Astrocyte (in vitro differentiated cells and primary cell): ENCODE measurements around the gene C2orf68. TPM values are rescaled to one million over a fixed set of nuclear protein-coding genes. Genes with fewer than 3 reads are reported as not detected.
"Not testable (repeated sequence)": the region's sequence is repeated elsewhere in the genome, so short reads cannot be mapped to it uniquely, and the experiment has no call there.

Experiments
- DNase-seq: peaks from one replicate; pipeline ENCODE4 v3.0.0-alpha.2; 2010; ENCODE audit warnings: low read depth
- FAIRE-seq: peaks from 2 replicates; lab custom pipeline; 2011; peaks lifted over from hg19 to GRCh38; lab: Jason Lieb, UNC
- H2AFZ ChIP-seq: 2 replicates; pipeline ENCODE4 v1.6.0; 2012; ENCODE audit warnings: low read depth, low read length, inconsistent platforms
- H3K27ac ChIP-seq: 2 replicates; pipeline ENCODE4 v1.5.1; 2011; ENCODE audit warnings: low read depth, low read length, inconsistent platforms
- H3K27me3 ChIP-seq: 2 replicates; pipeline ENCODE4 v1.6.0; 2011; ENCODE audit warnings: low read length, inconsistent platforms; ENCODE audit not compliant: insufficient read depth
- H3K36me3 ChIP-seq: 2 replicates; pipeline ENCODE4 v1.5.1; 2011; ENCODE audit warnings: low read length, inconsistent platforms; ENCODE audit not compliant: insufficient read depth
- H3K4me1 ChIP-seq: 2 replicates; pipeline ENCODE4 v1.5.1; 2011; ENCODE audit warnings: low read length, inconsistent platforms; ENCODE audit not compliant: insufficient read depth
- H3K4me2 ChIP-seq: 2 replicates; pipeline ENCODE4 v1.6.0; 2012; ENCODE audit warnings: low read length, inconsistent platforms
- H3K4me3 ChIP-seq: 2 replicates; pipeline ENCODE4 v1.5.1; 2011; ENCODE audit warnings: low read depth, mild to moderate bottlenecking, low read length, inconsistent platforms; ENCODE audit not compliant: insufficient read depth
- H3K79me2 ChIP-seq: 2 replicates; pipeline ENCODE4 v1.6.0; 2012; ENCODE audit warnings: mild to moderate bottlenecking, low read length, inconsistent platforms; ENCODE audit not compliant: insufficient read depth
- H3K9ac ChIP-seq: 2 replicates; pipeline ENCODE4 v1.6.0; 2012; ENCODE audit warnings: mild to moderate bottlenecking, low read length, inconsistent platforms
- H3K9me3 ChIP-seq: 2 replicates; pipeline ENCODE4 v1.5.1; 2012; ENCODE audit warnings: low read depth, mild to moderate bottlenecking, low read length, inconsistent platforms; ENCODE audit not compliant: insufficient read depth
- H4K20me1 ChIP-seq: 2 replicates; pipeline ENCODE4 v1.6.0; 2012; ENCODE audit warnings: low read length, inconsistent platforms; ENCODE audit not compliant: insufficient read depth
- H3K27ac Mint-ChIP-seq: one replicate; pipeline ENCODE4 v1.8.0; 2021; ENCODE audit warnings: mild to moderate bottlenecking, mixed read lengths; ENCODE audit not compliant: unreplicated experiment
- H3K27me3 Mint-ChIP-seq: one replicate; pipeline ENCODE4 v1.8.0; 2021; ENCODE audit warnings: low read depth, mixed read lengths; ENCODE audit not compliant: unreplicated experiment
- H3K36me3 Mint-ChIP-seq: one replicate; pipeline ENCODE4 v1.8.0; 2021; ENCODE audit warnings: low read depth, mixed read lengths; ENCODE audit not compliant: unreplicated experiment
- H3K4me1 Mint-ChIP-seq: one replicate; pipeline ENCODE4 v1.8.0; 2021; ENCODE audit warnings: low read depth, mixed read lengths; ENCODE audit not compliant: unreplicated experiment
- H3K4me3 Mint-ChIP-seq: one replicate; pipeline ENCODE4 v1.8.0; 2021; ENCODE audit warnings: mild to moderate bottlenecking, moderate library complexity, mixed read lengths; ENCODE audit not compliant: unreplicated experiment
- H3K9me3 Mint-ChIP-seq: one replicate; pipeline ENCODE4 v1.8.0; 2021; ENCODE audit warnings: mild to moderate bottlenecking, mixed read lengths; ENCODE audit not compliant: unreplicated experiment
- EZH2 ChIP-seq: IDR thresholded peaks from 2 replicates; pipeline ENCODE4 v1.6.1; 2012; ENCODE audit warnings: mild to moderate bottlenecking, low read length, inconsistent platforms; ENCODE audit not compliant: insufficient read depth
- total RNA-seq: library from RNA; stranded (reverse); gene quantifications from 2 replicates; pipeline ENCODE4 v1.2.1, GENCODE V29; 2021
- TF ChIP-seq, protein P1 (sequence below): IDR thresholded peaks from 2 replicates; pipeline ENCODE4 v1.5.1; 2011; ENCODE audit warnings: low read depth, mild to moderate bottlenecking, inconsistent platforms, low read length, moderate library complexity; ENCODE audit not compliant: insufficient read depth

C2orf68 gene
- total RNA-seq, 1 donor from 2014 or later: 17.8 TPM

DNA sequence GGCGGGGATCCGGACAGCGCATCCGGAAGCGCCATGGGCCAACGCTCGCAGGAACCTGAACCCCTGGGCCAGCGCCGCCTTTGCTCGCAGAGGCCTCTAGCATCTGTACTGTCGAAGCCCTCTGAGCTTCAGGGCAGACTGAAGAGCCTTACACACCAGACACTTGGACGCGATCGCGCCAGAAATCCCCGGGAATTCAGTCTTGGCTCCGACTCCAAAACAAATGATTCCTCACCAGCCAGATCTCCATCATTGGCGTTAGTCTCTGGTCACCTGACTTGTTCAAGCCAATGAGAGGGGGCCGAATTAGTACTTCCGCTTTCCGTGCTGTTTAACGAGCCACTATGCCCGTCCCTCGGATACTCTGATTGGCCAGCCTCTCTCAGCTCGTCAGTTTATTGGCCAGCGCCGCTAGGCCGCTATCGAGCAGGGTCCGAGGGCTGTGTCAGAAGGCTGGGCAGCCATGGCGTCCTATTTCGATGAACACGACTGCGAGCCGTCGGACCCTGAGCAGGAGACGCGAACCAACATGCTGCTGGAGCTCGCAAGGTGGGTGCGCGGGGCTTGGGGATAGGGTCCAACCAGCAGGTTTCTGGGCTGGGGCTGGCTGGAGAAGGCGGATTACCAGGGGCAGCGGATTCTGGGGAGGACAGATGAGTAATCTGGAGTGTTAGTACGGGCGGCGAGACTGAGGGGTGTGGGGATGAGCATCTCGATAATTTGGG is 16.4 kb downstream of the C2orf68 start, which contains the start of gene RNF181:
TSS of gene RNF181 (plus strand) at position 445 of the 725 bp plus-strand sequence. CDS start at position 464, 19 bp downstream.
- Histone ChIP-seq H3K4me1 (peaks cover 29% of the 10 kb centered on the region), H3K27me3 (no peaks in the 10 kb centered on the region), H3K36me3 (peaks cover 8% of the 10 kb centered on the region), H3K4me3 (peak within 1 kb of the TSS; percentile 93), H3K4me2 (peak within 1 kb of the TSS; percentile 88), H2AFZ (peak within 1 kb of the TSS; percentile 78), H3K27ac (peak within 1 kb of the TSS; percentile 94), H3K9me3 (no peaks in the 10 kb centered on the region), H3K79me2 (peaks cover 30% of the 10 kb centered on the region), H4K20me1 (peaks cover 24% of the 10 kb centered on the region), H3K9ac (peak within 1 kb of the TSS; percentile 95)
- no peak for TF ChIP-seq EZH2
- TF ChIP-seq, protein P1, sequence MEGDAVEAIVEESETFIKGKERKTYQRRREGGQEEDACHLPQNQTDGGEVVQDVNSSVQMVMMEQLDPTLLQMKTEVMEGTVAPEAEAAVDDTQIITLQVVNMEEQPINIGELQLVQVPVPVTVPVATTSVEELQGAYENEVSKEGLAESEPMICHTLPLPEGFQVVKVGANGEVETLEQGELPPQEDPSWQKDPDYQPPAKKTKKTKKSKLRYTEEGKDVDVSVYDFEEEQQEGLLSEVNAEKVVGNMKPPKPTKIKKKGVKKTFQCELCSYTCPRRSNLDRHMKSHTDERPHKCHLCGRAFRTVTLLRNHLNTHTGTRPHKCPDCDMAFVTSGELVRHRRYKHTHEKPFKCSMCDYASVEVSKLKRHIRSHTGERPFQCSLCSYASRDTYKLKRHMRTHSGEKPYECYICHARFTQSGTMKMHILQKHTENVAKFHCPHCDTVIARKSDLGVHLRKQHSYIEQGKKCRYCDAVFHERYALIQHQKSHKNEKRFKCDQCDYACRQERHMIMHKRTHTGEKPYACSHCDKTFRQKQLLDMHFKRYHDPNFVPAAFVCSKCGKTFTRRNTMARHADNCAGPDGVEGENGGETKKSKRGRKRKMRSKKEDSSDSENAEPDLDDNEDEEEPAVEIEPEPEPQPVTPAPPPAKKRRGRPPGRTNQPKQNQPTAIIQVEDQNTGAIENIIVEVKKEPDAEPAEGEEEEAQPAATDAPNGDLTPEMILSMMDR: no peak
- Mint-ChIP-seq H3K9me3 (peaks cover 3% of the 10 kb centered on the region), H3K4me3 (peak within 1 kb of the TSS; percentile 100), H3K4me1 (peaks cover 27% of the 10 kb centered on the region), H3K27ac (peak within 1 kb of the TSS; percentile 94), H3K36me3 (peaks cover 10% of the 10 kb centered on the region), H3K27me3 (no peaks in the 10 kb centered on the region)
- peak; percentile 86 for FAIRE-seq
- DNase-seq: peak; percentile 99

DNA sequence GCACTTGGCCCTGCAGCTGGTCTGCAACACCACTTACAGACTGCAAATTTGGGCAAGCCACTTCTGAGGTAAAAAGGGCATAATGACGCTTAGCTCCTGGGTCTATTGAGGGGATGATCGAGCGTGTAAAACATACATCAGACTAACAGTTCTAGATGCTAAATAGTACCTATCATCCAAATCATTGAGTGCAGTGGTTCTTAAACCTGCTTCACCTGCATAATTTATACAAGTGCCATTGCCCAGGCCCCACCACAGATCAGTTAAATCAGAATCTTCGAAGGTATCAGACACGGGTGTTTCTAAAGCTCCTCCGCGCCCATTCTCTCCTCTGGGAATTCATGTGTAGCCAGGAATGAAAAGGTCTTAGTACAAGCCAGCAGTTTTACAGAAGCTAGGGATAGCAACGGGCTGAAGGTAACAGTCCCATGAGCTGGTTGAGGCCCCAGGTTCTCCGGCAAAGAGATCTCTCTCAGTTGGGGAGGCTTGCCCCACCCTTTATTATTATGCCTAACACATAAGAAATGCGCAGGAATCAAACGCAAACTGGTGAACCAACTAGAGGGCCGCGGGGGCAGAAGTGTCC is 17.1 kb downstream of the C2orf68 start:
- H3K79me2 ChIP-seq: peaks cover 30% of the 10 kb centered on the region
- H3K27ac ChIP-seq: peak overlapping the region; percentile 94
- H3K4me2 ChIP-seq: peak overlapping the region; percentile 88
- peak overlapping the region; percentile 78 for H2AFZ ChIP-seq
- H3K4me1 Mint-ChIP-seq: peaks cover 34% of the 10 kb centered on the region
- no peaks in the 10 kb centered on the region for H3K27me3 ChIP-seq
- H3K4me3 ChIP-seq: peak overlapping the region; percentile 93
- TF ChIP-seq, protein P1: no peak
- TF ChIP-seq EZH2: no peak
- H3K9me3 ChIP-seq: no peaks in the 10 kb centered on the region
- H3K36me3 ChIP-seq: peaks cover 8% of the 10 kb centered on the region
- H3K9me3 Mint-ChIP-seq: peaks cover 3% of the 10 kb centered on the region
- peak overlapping the region; percentile 95 for H3K9ac ChIP-seq
- DNase-seq: no peak
- H3K27me3 Mint-ChIP-seq: no peaks in the 10 kb centered on the region
- H3K4me1 ChIP-seq: peaks cover 36% of the 10 kb centered on the region
- H3K4me3 Mint-ChIP-seq: peak overlapping the region; percentile 100
- H3K36me3 Mint-ChIP-seq: peaks cover 8% of the 10 kb centered on the region
- peaks cover 24% of the 10 kb centered on the region for H4K20me1 ChIP-seq
- FAIRE-seq: no peak
- H3K27ac Mint-ChIP-seq: peak overlapping the region; percentile 94

DNA sequence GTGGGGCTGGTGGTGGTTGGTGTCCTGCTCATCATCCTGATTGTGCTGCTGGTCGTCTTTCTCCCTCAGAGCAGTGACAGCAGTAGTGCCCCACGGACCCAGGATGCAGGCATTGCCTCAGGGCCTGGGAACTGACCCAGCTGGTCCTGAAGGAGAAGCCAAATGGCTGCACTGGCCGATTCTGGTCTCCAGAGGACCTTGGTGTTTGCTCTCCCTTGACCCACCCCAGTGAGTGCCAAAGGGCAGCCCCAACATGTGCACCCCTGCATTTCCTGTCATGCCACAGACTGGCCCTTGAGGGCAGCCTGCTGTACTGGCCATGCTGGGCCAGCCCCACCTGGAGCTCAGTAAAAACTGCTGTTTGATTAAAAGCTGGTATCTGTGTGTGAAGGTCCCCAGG is 18.8 kb downstream of the C2orf68 start:
- FAIRE-seq (no peak), DNase-seq (no peak)
- H3K27me3 ChIP-seq: no peaks in the 10 kb centered on the region
- H3K4me1 Mint-ChIP-seq: peaks cover 43% of the 10 kb centered on the region
- H3K9ac ChIP-seq: no peak overlapping the region
- no peak overlapping the region for H3K27ac Mint-ChIP-seq
- peaks cover 26% of the 10 kb centered on the region for H3K79me2 ChIP-seq
- no peaks in the 10 kb centered on the region for H3K9me3 ChIP-seq
- H3K4me3 ChIP-seq: no peak overlapping the region
- no peaks in the 10 kb centered on the region for H3K27me3 Mint-ChIP-seq
- H3K9me3 Mint-ChIP-seq: peaks cover 3% of the 10 kb centered on the region
- peaks cover 5% of the 10 kb centered on the region for H3K36me3 Mint-ChIP-seq
- no peak overlapping the region for H3K4me3 Mint-ChIP-seq
- TF ChIP-seq EZH2: no peak
- TF ChIP-seq, protein P1: no peak
- peaks cover 37% of the 10 kb centered on the region for H3K4me1 ChIP-seq
- H4K20me1 ChIP-seq: peaks cover 18% of the 10 kb centered on the region
- no peak overlapping the region for H2AFZ ChIP-seq
- H3K27ac ChIP-seq: no peak overlapping the region
- H3K4me2 ChIP-seq: no peak overlapping the region
- peaks cover 8% of the 10 kb centered on the region for H3K36me3 ChIP-seq

DNA sequence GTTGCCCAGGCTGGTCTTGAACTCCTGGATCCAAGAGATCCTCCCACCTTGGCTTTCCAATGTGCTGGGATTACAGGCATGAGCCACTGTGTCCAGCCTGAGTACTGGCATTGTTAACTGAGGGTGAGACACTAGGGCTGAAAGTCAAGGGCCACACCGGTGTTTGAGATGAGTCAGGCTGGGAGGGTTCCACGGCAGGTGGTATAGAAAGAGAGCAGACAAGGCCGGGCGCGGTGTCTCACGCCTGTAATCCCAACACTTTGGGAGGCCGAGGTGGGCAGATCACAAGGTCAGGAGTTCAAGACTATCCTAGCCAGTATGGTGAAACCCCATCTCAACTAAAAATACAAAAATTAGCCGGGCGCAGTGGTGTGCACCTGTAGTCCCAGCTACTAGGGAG is 19.6 kb downstream of the C2orf68 start:
- H3K9me3 Mint-ChIP-seq, FAIRE-seq, H3K27ac ChIP-seq, H3K36me3 ChIP-seq, H3K36me3 Mint-ChIP-seq, H3K27me3 ChIP-seq, H3K27me3 Mint-ChIP-seq, H3K4me2 ChIP-seq, H3K4me3 ChIP-seq, DNase-seq, H3K9me3 ChIP-seq, H3K9ac ChIP-seq, H3K4me3 Mint-ChIP-seq, H2AFZ ChIP-seq: not testable (repeated sequence)
- Mint-ChIP-seq H3K4me1 (peaks cover 49% of the 10 kb centered on the region), H3K27ac (peak overlapping the region; percentile 26)
- peaks cover 13% of the 10 kb centered on the region for H4K20me1 ChIP-seq
- peaks cover 37% of the 10 kb centered on the region for H3K4me1 ChIP-seq
- H3K79me2 ChIP-seq: peaks cover 21% of the 10 kb centered on the region
